Fibroblast of lung (primary cell): Measurements from ENCODE around the gene TBC1D5. TPM values are rescaled to one million over a fixed set of nuclear protein-coding genes. Genes with fewer than 3 reads are reported as not detected.

Source experiments
- DNase-seq, 2 donors: peaks; one replicate each; pipeline versions ENCODE4 v3.0.0 to v3.0.0-alpha.2; 2010; ENCODE audit warnings: low read depth in 2 of 2
- H2AFZ ChIP-seq: 2 replicates; pipeline ENCODE4 v1.5.1; 2012; ENCODE audit warnings: low read length, control low read depth, inconsistent platforms
- H3K27ac ChIP-seq: 2 replicates; pipeline ENCODE4 v1.5.1; 2011; ENCODE audit warnings: low read length, control low read depth; ENCODE audit not compliant: insufficient read depth
- H3K27me3 ChIP-seq: 2 replicates; pipeline ENCODE4 v1.5.1; 2011; ENCODE audit warnings: mild to moderate bottlenecking, low read length; ENCODE audit not compliant: control insufficient read depth, insufficient read depth
- H3K36me3 ChIP-seq: 2 replicates; pipeline ENCODE4 v1.5.1; 2011; ENCODE audit warnings: low read length; ENCODE audit not compliant: control insufficient read depth, insufficient read depth
- H3K4me1 ChIP-seq: 2 replicates; pipeline ENCODE4 v1.5.1; 2011; ENCODE audit warnings: low read length; ENCODE audit not compliant: control insufficient read depth, insufficient read depth; ENCODE audit errors: extremely low read depth
- H3K4me2 ChIP-seq: 2 replicates; pipeline ENCODE4 v1.5.1; 2011; ENCODE audit warnings: low read length, control low read depth; ENCODE audit not compliant: insufficient read depth; ENCODE audit errors: extremely low read depth
- H3K4me3 ChIP-seq, 4 experiments: fragments of 200-600 bp in 1 of 4; sonication (generic) in 1 of 4; replicated peaks in 1 of 4; 2 replicates each; pipeline ENCODE4 v1.5.1; 2011 to 2016; ENCODE audit warnings: low read length in 4 of 4, low read depth in 3 of 4, mild to moderate bottlenecking in 3 of 4, control low read depth in 2 of 4, inconsistent platforms in 1 of 4, mixed read lengths in 1 of 4; ENCODE audit not compliant: insufficient read depth in 1 of 4; ENCODE audit errors: control extremely low read depth in 1 of 4
- H3K79me2 ChIP-seq: 2 replicates; pipeline ENCODE4 v1.5.1; 2012; ENCODE audit warnings: mild to moderate bottlenecking, low read length, inconsistent platforms; ENCODE audit not compliant: control insufficient read depth, insufficient read depth
- H3K9ac ChIP-seq: 2 replicates; pipeline ENCODE4 v1.5.1; 2011; ENCODE audit warnings: mild to moderate bottlenecking, low read length, control low read depth; ENCODE audit not compliant: insufficient read depth
- H3K9me3 ChIP-seq: 2 replicates; pipeline ENCODE4 v1.5.1; 2012; ENCODE audit warnings: low read depth, low read length; ENCODE audit not compliant: control insufficient read depth, insufficient read depth
- H4K20me1 ChIP-seq: 2 replicates; pipeline ENCODE4 v1.5.1; 2011; ENCODE audit warnings: low read length; ENCODE audit not compliant: control insufficient read depth, insufficient read depth; ENCODE audit errors: extremely low read depth
- CTCF ChIP-seq, 2 donors: IDR thresholded peaks in 1 of 2; conservative IDR thresholded peaks in 1 of 2; 1 replicate in 1 of 2; 2 replicates in 1 of 2; pipeline ENCODE4 v1.5.1; 2011 to 2012; ENCODE audit warnings: low read length in 2 of 2, control low read depth in 1 of 2, inconsistent platforms in 1 of 2, low read depth in 1 of 2, mild to moderate bottlenecking in 1 of 2
- EZH2 ChIP-seq: IDR thresholded peaks from 2 replicates; pipeline ENCODE4 v1.5.1; 2012; ENCODE audit warnings: low read length, control low read depth, mild to moderate bottlenecking; ENCODE audit errors: missing control alignments
- polyA plus RNA-seq, 2 donors: library from polyadenylated mRNA; depleted of rRNA in 1 of 2; stranded (reverse) in 1 of 2; unstranded in 1 of 2; fragments of >200 nt; gene quantifications; 2 replicates each; pipeline ENCODE4 v1.2.1, GENCODE V29; 2011 to 2012; ENCODE audit warnings: missing spikeins in 1 of 2
- total RNA-seq: library from RNA; depleted of rRNA; stranded (reverse); fragments of >200 nt; gene quantifications from 2 replicates; pipeline ENCODE4 v1.2.1, GENCODE V29; 2014

Gene TBC1D5
- total and polyA plus RNA-seq, 2 donors (not counting 1 experiment from before 2014, with no cell fraction given): 43.6 to 129 TPM

- peak in 1 of 2 donors; percentile 6 for DNase-seq
- no peak overlapping the region for H3K27ac ChIP-seq
- no peak overlapping the region for H3K4me2 ChIP-seq
- H3K36me3 ChIP-seq: no peaks in the 10 kb centered on the region
- H4K20me1 ChIP-seq: no peaks in the 10 kb centered on the region
- no peak overlapping the region for H3K9ac ChIP-seq
- no peak overlapping the region for H3K4me3 ChIP-seq
- no peaks in the 10 kb centered on the region for H3K79me2 ChIP-seq
- no peaks in the 10 kb centered on the region for H3K9me3 ChIP-seq
- no peak overlapping the region for H2AFZ ChIP-seq
- TF ChIP-seq EZH2: no peak
- no peak for TF ChIP-seq CTCF (conservative IDR thresholded peaks at IDR 0.05 in 1 of 2, IDR thresholded peaks at IDR 0.05 in 1 of 2; ENCODE audit: low read depth in 1 of 2, low read length in 2 of 2)
- no peaks in the 10 kb centered on the region for H3K4me1 ChIP-seq
- no peaks in the 10 kb centered on the region for H3K27me3 ChIP-seq
Measured at GRCh38 chr3:17507480-17507879, 235.0 kb downstream of the TBC1D5 start.

GRCh38 chr3:17505856-17506255, 236.6 kb downstream of the TBC1D5 start:
- Histone ChIP-seq H3K4me2 (no peak overlapping the region), H3K27ac (no peak overlapping the region), H3K9me3 (no peaks in the 10 kb centered on the region), H2AFZ (no peak overlapping the region), H3K36me3 (no peaks in the 10 kb centered on the region), H3K4me3 (no peak overlapping the region), H3K4me1 (no peaks in the 10 kb centered on the region), H3K79me2 (no peaks in the 10 kb centered on the region), H3K9ac (no peak overlapping the region), H4K20me1 (no peaks in the 10 kb centered on the region), H3K27me3 (no peaks in the 10 kb centered on the region)
- TF ChIP-seq CTCF (conservative IDR thresholded peaks at IDR 0.05 in 1 of 2, IDR thresholded peaks at IDR 0.05 in 1 of 2; ENCODE audit: low read depth in 1 of 2, low read length in 2 of 2) (no peak), EZH2 (no peak)
- DNase-seq: peak; percentile 22 to 49

- no peaks in the 10 kb centered on the region for H3K36me3 ChIP-seq
- H3K4me3 ChIP-seq: no peak overlapping the region
- H3K79me2 ChIP-seq: no peaks in the 10 kb centered on the region
- no peak for DNase-seq
- H4K20me1 ChIP-seq: no peaks in the 10 kb centered on the region
- no peaks in the 10 kb centered on the region for H3K9me3 ChIP-seq
- no peaks in the 10 kb centered on the region for H3K27me3 ChIP-seq
- no peak overlapping the region for H3K9ac ChIP-seq
- no peak overlapping the region for H3K27ac ChIP-seq
- no peak overlapping the region for H2AFZ ChIP-seq
- no peak for TF ChIP-seq EZH2
- no peak for TF ChIP-seq CTCF (conservative IDR thresholded peaks at IDR 0.05 in 1 of 2, IDR thresholded peaks at IDR 0.05 in 1 of 2; ENCODE audit: low read depth in 1 of 2, low read length in 2 of 2)
- no peaks in the 10 kb centered on the region for H3K4me1 ChIP-seq
- H3K4me2 ChIP-seq: no peak overlapping the region
Measured at GRCh38 chr3:17501745-17502144, 240.7 kb downstream of the TBC1D5 start.
